Liver (tissue), 9 donors: Measurements from ENCODE around the gene PNKP. TPM values are rescaled to one million over a fixed set of nuclear protein-coding genes. Genes with fewer than 3 reads are reported as not detected.

Experiments
- DNase-seq: peaks from one replicate; pipeline ENCODE4 v3.0.0-alpha.2; 2017; ENCODE audit warnings: low spot score
- H3K27ac ChIP-seq, 2 donors: one replicate each; pipeline ENCODE4 v1.7.0; 2013; ENCODE audit warnings: inconsistent platforms in 2 of 2, low read length in 2 of 2, control low read depth in 1 of 2, low read depth in 1 of 2, mild to moderate bottlenecking in 1 of 2
- H3K27me3 ChIP-seq, 4 donors: one replicate each; pipeline versions ENCODE4 v1.6.1 to v1.7.0; 2013; ENCODE audit warnings: low read length in 3 of 4, inconsistent platforms in 1 of 4, mild to moderate bottlenecking in 1 of 4, moderate library complexity in 1 of 4; ENCODE audit not compliant: control insufficient read depth in 4 of 4, insufficient read depth in 4 of 4
- H3K36me3 ChIP-seq, 4 donors: one replicate each; pipeline versions ENCODE4 v1.6.1 to v1.7.0; 2013; ENCODE audit warnings: low read length in 3 of 4, mild to moderate bottlenecking in 3 of 4, low read depth in 1 of 4, moderate library complexity in 1 of 4; ENCODE audit not compliant: control insufficient read depth in 4 of 4, insufficient read depth in 3 of 4
- H3K4me1 ChIP-seq, 4 donors: one replicate each; pipeline versions ENCODE4 v1.6.1 to v1.7.0; 2013; ENCODE audit warnings: low read length in 3 of 4, mild to moderate bottlenecking in 3 of 4, moderate library complexity in 1 of 4; ENCODE audit not compliant: control insufficient read depth in 4 of 4, insufficient read depth in 4 of 4
- H3K4me3 ChIP-seq, 3 donors: one replicate each; pipeline versions ENCODE4 v1.6.1 to v1.7.0; 2013; ENCODE audit warnings: low read length in 3 of 3, control low read depth in 1 of 3, low read depth in 1 of 3, mild to moderate bottlenecking in 1 of 3
- H3K9ac ChIP-seq, 2 donors: one replicate each; pipeline ENCODE4 v1.7.0; 2013; ENCODE audit warnings: low read length in 2 of 2, mild to moderate bottlenecking in 2 of 2, moderate library complexity in 2 of 2, control low read depth in 1 of 2, low read depth in 1 of 2
- H3K9me3 ChIP-seq, 4 donors: one replicate each; pipeline versions ENCODE4 v1.6.1 to v1.7.0; 2013; ENCODE audit warnings: low read length in 3 of 4; ENCODE audit not compliant: control insufficient read depth in 4 of 4
- ATF3 ChIP-seq: IDR thresholded peaks from 2 replicates; pipeline ENCODE4 v1.6.1; 2016; ENCODE audit warnings: antibody characterized with exemption
- CTCF ChIP-seq: fragments of 150-350 bp; IDR thresholded peaks from 2 replicates; pipeline ENCODE4 v1.5.1; 2017; ENCODE audit warnings: improper control_type of control experiment, low read depth, low read length; ENCODE audit not compliant: missing input control
- FOXA2 ChIP-seq: IDR thresholded peaks from 2 replicates; pipeline ENCODE4 v1.6.1; 2016; ENCODE audit warnings: antibody characterized with exemption
- GABPA ChIP-seq, 2 donors: IDR thresholded peaks in 1 of 2; conservative IDR thresholded peaks in 1 of 2; 2 replicates each; pipeline ENCODE4 v1.6.1; 2016; ENCODE audit warnings: antibody characterized with exemption in 2 of 2, mild to moderate bottlenecking in 1 of 2, moderate library complexity in 1 of 2
- HNF4A ChIP-seq, 2 donors: conservative IDR thresholded peaks; 2 replicates each; pipeline ENCODE4 v1.6.1; 2016; ENCODE audit warnings: antibody characterized with exemption in 2 of 2, mild to moderate bottlenecking in 2 of 2
- JUND ChIP-seq, 2 donors: IDR thresholded peaks; 2 replicates each; pipeline ENCODE4 v1.6.1; 2016; ENCODE audit warnings: antibody characterized with exemption in 2 of 2
- NR2F2 ChIP-seq: IDR thresholded peaks from 2 replicates; pipeline ENCODE4 v1.6.1; 2016; ENCODE audit warnings: antibody characterized with exemption
- REST ChIP-seq: IDR thresholded peaks from 2 replicates; pipeline ENCODE4 v1.6.1; 2016; ENCODE audit warnings: antibody characterized with exemption, mild to moderate bottlenecking
- RXRA ChIP-seq, 2 donors: IDR thresholded peaks; 2 replicates each; pipeline ENCODE4 v1.6.1; 2017 to 2018; ENCODE audit warnings: antibody characterized with exemption in 2 of 2, mild to moderate bottlenecking in 1 of 2
- SP1 ChIP-seq: IDR thresholded peaks from 2 replicates; pipeline ENCODE4 v1.6.1; 2018; ENCODE audit warnings: antibody characterized with exemption, mild to moderate bottlenecking
- TAF1 ChIP-seq: conservative IDR thresholded peaks from 2 replicates; pipeline ENCODE4 v1.6.1; 2016; ENCODE audit warnings: antibody characterized with exemption, mild to moderate bottlenecking
- YY1 ChIP-seq: IDR thresholded peaks from 2 replicates; pipeline ENCODE4 v1.6.1; 2016; ENCODE audit warnings: antibody characterized with exemption, mild to moderate bottlenecking
- WGBS: extraction: QIAGEN DNeasy Blood & Tissue Kit; methylation state at CpG from one replicate; pipeline ENCODE4 v1.1.7; 2013; 5-methylcytosine and 5-hydroxymethylcytosine counted together
- polyA plus RNA-seq, 2 donors: library from polyadenylated mRNA; stranded (reverse) in 1 of 2; unstranded in 1 of 2; fragments of 200-250 nt in 1 of 2; fragments of >200 nt in 1 of 2; fragmentation: Nextera tagmentation in 1 of 2; extraction: Ambion mirVana in 1 of 2; gene quantifications; one replicate each; pipeline versions ENCODE4 v1.2.1 to v1.2.3, GENCODE V29; 2013 to 2015
- total RNA-seq, 2 donors: library from RNA; depleted of rRNA; stranded (reverse); fragments of >200 nt; gene quantifications; one replicate each; pipeline ENCODE4 v1.2.3, GENCODE V29; 2014
- donor health status: healthy.
- donor health status: healthy.
- donor health status: healthy.
- donor health status: healthy.
- donor health status: healthy.

The PNKP gene
- total and polyA plus RNA-seq, 4 donors, result 17.3 to 30.9 (median 19.8) TPM

GRCh38 chr19:49873129-49873521, 5.7 kb upstream of the PNKP start:
- no peak overlapping the region for H3K4me3 ChIP-seq
- H3K27ac ChIP-seq, result no peak overlapping the region
- H3K9ac ChIP-seq, result no peak overlapping the region
- TF ChIP-seq HNF4A (conservative IDR thresholded peaks at IDR 0.05) (no peak), FOXA2 (no peak), TAF1 (no peak), YY1 (no peak), NR2F2 (no peak)
- no peaks in the 10 kb centered on the region for H3K27me3 ChIP-seq
- H3K36me3 ChIP-seq, result no peaks in the 10 kb centered on the region
- 96% methylated on average over 29 of the region's 29 CpGs for WGBS
- H3K4me1 ChIP-seq, result peaks cover 6 to 38% (median 27%) of the 10 kb centered on the region in 4 donors
- DNase-seq, result no peak
- H3K9me3 ChIP-seq, result no peaks in the 10 kb centered on the region

- Histone ChIP-seq H3K9me3 (no peaks in the 10 kb centered on the region), H3K9ac (no peak overlapping the region), H3K4me3 (no peak overlapping the region), H3K36me3 (no peaks in the 10 kb centered on the region), H3K27me3 (no peaks in the 10 kb centered on the region), H3K4me1 (peaks cover 6 to 37% (median 26%) of the 10 kb centered on the region in 4 donors), H3K27ac (no peak overlapping the region)
- 93% methylated on average over 27 of the region's 27 CpGs for WGBS
- DNase-seq, result peak; percentile 68
- TF ChIP-seq FOXA2 (no peak), SP1 (no peak), JUND (IDR thresholded peaks at IDR 0.05) (no peak), GABPA (IDR thresholded peaks at IDR 0.05 in 1 of 2, conservative IDR thresholded peaks at IDR 0.05 in 1 of 2) (no peak), RXRA (IDR thresholded peaks at IDR 0.05) (no peak), CTCF (no peak), ATF3 (no peak), REST (no peak), TAF1 (no peak), YY1 (no peak)
Measured at GRCh38 chr19:49872245-49873128, 5.1 kb upstream of the PNKP start.
